ENCODE data around the gene ANTXR1. TPM values are rescaled to one million over a fixed set of nuclear protein-coding genes. Genes with fewer than 3 reads are reported as not detected.

Gene ANTXR1
- total RNA-seq, 1 donor from 2014 or later = 61.1 TPM

GRCh38 chr2:69164061-69164778 is 151.2 kb downstream of the ANTXR1 start:
- H3K9me3 Mint-ChIP-seq = no peaks in the 10 kb centered on the region
- no peak overlapping the region for H3K27ac Mint-ChIP-seq (ENCODE audit: unreplicated experiment)
- no peak for DNase-seq (ENCODE audit: low read depth, low spot score)
- no peak overlapping the region for H3K4me3 Mint-ChIP-seq
- peaks cover 26% of the 10 kb centered on the region for H3K4me1 Mint-ChIP-seq
- H3K36me3 Mint-ChIP-seq (ENCODE audit: low read depth) = peaks cover 12% of the 10 kb centered on the region
- H3K27me3 Mint-ChIP-seq (ENCODE audit: low read depth) = no peaks in the 10 kb centered on the region
- no peak for TF ChIP-seq CTCF (conservative IDR thresholded peaks at IDR 0.05)

GRCh38 chr2:69165091-69165880 is 152.3 kb downstream of the ANTXR1 start:
- TF ChIP-seq CTCF (conservative IDR thresholded peaks at IDR 0.05) = no peak
- DNase-seq (ENCODE audit: low read depth, low spot score) = no peak
- Mint-ChIP-seq H3K9me3 (no peaks in the 10 kb centered on the region), H3K36me3 (ENCODE audit: low read depth) (peaks cover 15% of the 10 kb centered on the region), H3K27ac (ENCODE audit: unreplicated experiment) (no peak overlapping the region), H3K4me1 (peaks cover 31% of the 10 kb centered on the region), H3K4me3 (no peak overlapping the region), H3K27me3 (ENCODE audit: low read depth) (no peaks in the 10 kb centered on the region)

GRCh38 chr2:69166465-69166811 is 153.5 kb downstream of the ANTXR1 start:
- Mint-ChIP-seq H3K4me1 (peaks cover 24% of the 10 kb centered on the region), H3K9me3 (no peaks in the 10 kb centered on the region), H3K27ac (ENCODE audit: unreplicated experiment) (no peak overlapping the region), H3K4me3 (no peak overlapping the region), H3K36me3 (ENCODE audit: low read depth) (peaks cover 15% of the 10 kb centered on the region), H3K27me3 (ENCODE audit: low read depth) (no peaks in the 10 kb centered on the region)
- no peak for DNase-seq (ENCODE audit: low read depth, low spot score)
- TF ChIP-seq CTCF (conservative IDR thresholded peaks at IDR 0.05) = no peak

GRCh38 chr2:69166812-69167468 is 154.0 kb downstream of the ANTXR1 start:
- DNase-seq (ENCODE audit: low read depth, low spot score) = no peak
- peaks cover 15% of the 10 kb centered on the region for H3K36me3 Mint-ChIP-seq (ENCODE audit: low read depth)
- no peak for TF ChIP-seq CTCF (conservative IDR thresholded peaks at IDR 0.05)
- peaks cover 19% of the 10 kb centered on the region for H3K4me1 Mint-ChIP-seq
- H3K4me3 Mint-ChIP-seq = no peak overlapping the region
- H3K27ac Mint-ChIP-seq (ENCODE audit: unreplicated experiment) = no peak overlapping the region
- no peaks in the 10 kb centered on the region for H3K9me3 Mint-ChIP-seq
- H3K27me3 Mint-ChIP-seq (ENCODE audit: low read depth) = no peaks in the 10 kb centered on the region

GRCh38 chr2:69167469-69167822 is 154.5 kb downstream of the ANTXR1 start:
- Mint-ChIP-seq H3K36me3 (ENCODE audit: low read depth) (peaks cover 15% of the 10 kb centered on the region), H3K9me3 (no peaks in the 10 kb centered on the region), H3K4me1 (peaks cover 13% of the 10 kb centered on the region), H3K4me3 (no peak overlapping the region), H3K27me3 (ENCODE audit: low read depth) (no peaks in the 10 kb centered on the region), H3K27ac (ENCODE audit: unreplicated experiment) (no peak overlapping the region)
- DNase-seq (ENCODE audit: low read depth, low spot score) = no peak
- no peak for TF ChIP-seq CTCF (conservative IDR thresholded peaks at IDR 0.05)

All from neural crest cell (in vitro differentiated cells).